ENCODE results near the gene RARB.

DNA sequence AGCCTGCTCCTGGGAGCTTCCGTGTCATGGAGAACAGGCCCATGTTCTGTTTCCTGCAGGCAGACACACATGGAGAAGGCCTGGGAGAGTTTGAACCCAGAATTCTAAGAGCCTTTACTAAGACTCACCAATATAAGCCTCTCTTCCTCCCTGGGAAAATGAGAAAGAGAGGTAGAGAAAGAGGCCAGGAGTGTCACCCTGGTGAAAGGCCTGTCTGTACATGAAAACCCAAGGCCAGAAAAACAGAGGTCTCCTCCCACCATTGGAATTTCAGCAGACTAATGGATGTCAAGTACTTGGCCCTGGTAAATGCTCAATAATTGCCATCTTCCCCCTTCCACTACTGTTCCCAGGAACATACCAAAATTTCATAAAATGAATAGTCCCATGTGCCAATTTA, 119.0 kb downstream of the RARB start:
- TF ChIP-seq FOXK2 (IDR thresholded peaks at IDR 0.05) (no peak), BHLHE40 (IDR thresholded peaks at IDR 0.05; ENCODE audit: borderline replicate concordance) (no peak), ARNT (IDR thresholded peaks at IDR 0.05) (no peak), FOXM1 (IDR thresholded peaks at IDR 0.05; ENCODE audit: borderline replicate concordance) (no peak), SUZ12 (IDR thresholded peaks at IDR 0.05) (no peak)
